MCF 10A (cell line): ENCODE measurements around the gene IGF1R. TPM values are rescaled to one million over a fixed set of nuclear protein-coding genes. Genes with fewer than 3 reads are reported as not detected.
A peak's percentile ranks its signal among the peaks of the same experiment; 100 is the strongest.

ENCODE experiments used
- BruUV-seq: library from RNA; stranded (reverse); fragments of 400-500 nt; replicated peaks from 2 replicates; lab custom pipeline; 2021; lab: Mats Ljungman, UMichigan
- CTCF ChIA-PET: fragments of 300-600 bp; sonication (Branson Sonifier 250); formaldehyde crosslinking; extraction: SDS; loops from one replicate; lab custom pipeline; 2021; ENCODE audit warnings: antibody characterized with exemption, inconsistent platforms; lab: Yijun Ruan, JAX
- POLR2A ChIA-PET: fragments of 300-600, 350-650 bp; sonication (Branson Sonifier 250); formaldehyde crosslinking; extraction: SDS; loops from one replicate; lab custom pipeline; 2020; ENCODE audit warnings: antibody characterized with exemption, inconsistent platforms; lab: Yijun Ruan, JAX
- DNase-seq: peaks from one replicate; pipeline ENCODE4 v3.0.0-alpha.2; 2018; ENCODE audit not compliant: unreplicated experiment
- H3K27ac Mint-ChIP-seq: one replicate; pipeline ENCODE4 v1.8.0; 2022; ENCODE audit warnings: mild to moderate bottlenecking, low read depth, mixed read lengths; ENCODE audit not compliant: unreplicated experiment
- H3K27me3 Mint-ChIP-seq: one replicate; pipeline ENCODE4 v1.8.0; 2022; ENCODE audit warnings: mixed read lengths; ENCODE audit not compliant: insufficient read depth, unreplicated experiment
- H3K36me3 Mint-ChIP-seq: one replicate; pipeline ENCODE4 v1.8.0; 2022; ENCODE audit warnings: mild to moderate bottlenecking, moderate library complexity, mixed read lengths; ENCODE audit not compliant: insufficient read depth, unreplicated experiment
- H3K4me1 Mint-ChIP-seq: one replicate; pipeline ENCODE4 v1.8.0; 2022; ENCODE audit warnings: mixed read lengths; ENCODE audit not compliant: insufficient read depth, unreplicated experiment
- H3K4me3 Mint-ChIP-seq: one replicate; pipeline ENCODE4 v1.8.0; 2022; ENCODE audit warnings: mild to moderate bottlenecking, moderate library complexity, mixed read lengths; ENCODE audit not compliant: unreplicated experiment
- H3K9me3 Mint-ChIP-seq: one replicate; pipeline ENCODE4 v1.8.0; 2022; ENCODE audit warnings: mixed read lengths; ENCODE audit not compliant: unreplicated experiment
- intact Hi-C: fragments of 100-400 bp; cut with micrococcal nuclease; formaldehyde crosslinking; loops from 2 replicates; pipeline ENCODE4 v1.14.1; 2022
- total RNA-seq: library from RNA; stranded (reverse); gene quantifications from 2 replicates; pipeline ENCODE4 v1.2.3, GENCODE V29; 2022
- TF ChIP-seq, protein P1 (sequence below): fragments of 200-600 bp; IDR thresholded peaks from one replicate; pipeline ENCODE4 v1.8.0; 2022; ENCODE audit warnings: antibody characterized with exemption, mild to moderate bottlenecking; ENCODE audit not compliant: unreplicated experiment

Gene IGF1R
- total RNA-seq, 1 experiment from 2014 or later = 53.3 TPM

DNA sequence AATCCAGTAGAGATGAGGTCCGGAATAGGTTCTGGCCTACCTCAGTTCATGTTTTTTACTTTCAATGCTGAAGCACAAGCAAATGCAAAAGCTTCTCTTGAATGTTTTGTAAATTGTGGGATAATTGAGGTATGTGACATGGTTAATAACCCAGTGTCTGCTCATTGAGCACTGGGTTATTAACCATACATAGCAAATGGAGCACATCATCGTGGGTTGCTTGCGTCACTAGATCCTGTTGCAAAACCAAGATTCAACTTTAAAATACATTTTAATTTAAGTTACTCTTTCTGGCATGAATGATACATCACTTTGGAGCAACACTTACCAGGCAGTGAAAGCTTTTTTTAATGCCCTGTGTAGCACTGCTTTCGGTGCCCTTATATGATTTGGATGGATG, 165.6 kb downstream of the IGF1R start:
- intact Hi-C loops = no loop called here
- Mint-ChIP-seq H3K27ac (no peak overlapping the region), H3K36me3 (no peaks in the 10 kb centered on the region), H3K9me3 (no peaks in the 10 kb centered on the region), H3K27me3 (no peaks in the 10 kb centered on the region), H3K4me3 (no peak overlapping the region), H3K4me1 (peaks cover 10% of the 10 kb centered on the region)
- POLR2A ChIA-PET = no interaction called here
- DNase-seq = no peak
- TF ChIP-seq, protein P1, sequence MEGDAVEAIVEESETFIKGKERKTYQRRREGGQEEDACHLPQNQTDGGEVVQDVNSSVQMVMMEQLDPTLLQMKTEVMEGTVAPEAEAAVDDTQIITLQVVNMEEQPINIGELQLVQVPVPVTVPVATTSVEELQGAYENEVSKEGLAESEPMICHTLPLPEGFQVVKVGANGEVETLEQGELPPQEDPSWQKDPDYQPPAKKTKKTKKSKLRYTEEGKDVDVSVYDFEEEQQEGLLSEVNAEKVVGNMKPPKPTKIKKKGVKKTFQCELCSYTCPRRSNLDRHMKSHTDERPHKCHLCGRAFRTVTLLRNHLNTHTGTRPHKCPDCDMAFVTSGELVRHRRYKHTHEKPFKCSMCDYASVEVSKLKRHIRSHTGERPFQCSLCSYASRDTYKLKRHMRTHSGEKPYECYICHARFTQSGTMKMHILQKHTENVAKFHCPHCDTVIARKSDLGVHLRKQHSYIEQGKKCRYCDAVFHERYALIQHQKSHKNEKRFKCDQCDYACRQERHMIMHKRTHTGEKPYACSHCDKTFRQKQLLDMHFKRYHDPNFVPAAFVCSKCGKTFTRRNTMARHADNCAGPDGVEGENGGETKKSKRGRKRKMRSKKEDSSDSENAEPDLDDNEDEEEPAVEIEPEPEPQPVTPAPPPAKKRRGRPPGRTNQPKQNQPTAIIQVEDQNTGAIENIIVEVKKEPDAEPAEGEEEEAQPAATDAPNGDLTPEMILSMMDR = no peak
- CTCF ChIA-PET = no interaction called here
- no TSS peak for BruUV-seq

DNA sequence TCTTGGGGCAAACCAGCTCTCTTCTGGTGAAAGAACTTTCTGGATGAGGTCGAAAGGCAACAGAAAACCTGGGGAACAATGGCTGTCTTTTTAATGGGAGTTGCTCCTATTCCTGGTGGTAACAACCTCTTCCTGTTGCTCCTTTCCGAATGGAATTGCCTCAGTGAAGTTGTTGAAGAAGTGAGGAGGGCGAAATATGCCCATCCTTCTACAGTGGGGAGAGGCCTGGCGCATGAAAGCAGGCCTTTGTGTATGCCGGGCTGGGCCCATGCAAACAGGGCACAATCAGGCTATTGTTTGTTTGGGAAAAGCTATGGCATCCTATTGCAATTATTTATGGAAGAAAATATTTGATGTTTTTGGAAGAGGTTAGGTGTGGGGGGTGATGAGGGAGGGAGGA, 166.9 kb downstream of the IGF1R start:
- intact Hi-C loops = no loop called here
- no peak overlapping the region for H3K27ac Mint-ChIP-seq
- no peaks in the 10 kb centered on the region for H3K27me3 Mint-ChIP-seq
- peaks cover 10% of the 10 kb centered on the region for H3K4me1 Mint-ChIP-seq
- ChIA-PET POLR2A (no interaction called here), CTCF (no interaction called here)
- H3K4me3 Mint-ChIP-seq = no peak overlapping the region
- BruUV-seq = no TSS peak
- no peaks in the 10 kb centered on the region for H3K9me3 Mint-ChIP-seq
- TF ChIP-seq, protein P1 = no peak
- DNase-seq = no peak
- H3K36me3 Mint-ChIP-seq = no peaks in the 10 kb centered on the region

DNA sequence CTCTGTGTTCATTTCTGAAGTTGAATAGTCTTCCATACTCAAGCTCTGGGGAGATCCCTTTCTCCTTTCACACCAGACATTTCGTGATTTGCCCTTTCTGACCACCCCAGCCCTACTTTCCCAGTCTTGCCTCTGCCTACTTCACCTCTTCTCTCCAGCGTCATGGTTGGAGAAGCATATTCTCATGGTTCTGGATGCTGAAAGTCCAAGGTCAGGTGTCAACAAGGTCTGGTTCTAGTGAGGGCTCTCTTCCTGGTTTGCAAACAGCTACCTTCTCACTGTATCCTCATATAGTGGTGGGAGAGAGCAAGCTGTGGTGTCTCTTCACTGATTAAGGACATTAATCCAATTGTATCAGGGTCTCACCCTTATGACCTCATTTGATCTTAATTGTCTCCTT, 169.4 kb downstream of the IGF1R start:
- POLR2A ChIA-PET = interaction anchor here (0.6 kb wide), 1 partner anchor 56 kb away, joined by 3 read pairs; no protein-coding TSS in a partner anchor
- H3K27ac Mint-ChIP-seq = no peak overlapping the region

DNA sequence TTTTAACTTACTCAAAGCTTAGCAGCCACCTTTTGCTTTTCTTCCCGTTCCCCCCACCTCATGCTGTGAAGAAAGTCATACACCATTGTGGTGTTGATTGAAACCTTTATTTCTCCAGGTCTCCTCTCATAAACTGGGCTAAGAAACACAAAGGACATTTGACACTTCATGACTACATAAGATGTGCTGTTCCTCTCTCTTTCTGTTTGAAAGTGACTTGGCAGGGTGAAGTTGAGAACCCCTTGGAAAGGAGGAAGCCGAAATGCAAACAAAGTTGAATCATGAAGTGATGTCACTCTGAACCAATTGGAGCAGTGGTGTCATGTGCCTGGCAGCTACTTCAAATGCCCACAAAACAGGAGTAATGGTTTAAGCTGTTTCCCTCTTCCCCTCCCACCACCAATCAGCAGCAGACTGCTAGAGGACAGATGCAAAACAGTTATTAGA, 174.7 kb downstream of the IGF1R start:
- POLR2A ChIA-PET = interaction anchor here (0.6 to 0.7 kb wide), 2 partner anchors 35 to 108 kb away, joined by 3 read pairs; no protein-coding TSS in a partner anchor
- DNase-seq = peak; percentile 28
- H3K36me3 Mint-ChIP-seq = peaks cover 7% of the 10 kb centered on the region
- no peak overlapping the region for H3K27ac Mint-ChIP-seq
- no peaks in the 10 kb centered on the region for H3K27me3 Mint-ChIP-seq
- CTCF ChIA-PET = no interaction called here
- no peak overlapping the region for H3K4me3 Mint-ChIP-seq
- peaks cover 8% of the 10 kb centered on the region for H3K4me1 Mint-ChIP-seq
- TF ChIP-seq, protein P1 = no peak
- BruUV-seq = no TSS peak
- H3K9me3 Mint-ChIP-seq = no peaks in the 10 kb centered on the region
- intact Hi-C loops = no loop called here

More for the DNA sequence above, 169.4 kb downstream of the IGF1R start:
- Mint-ChIP-seq H3K9me3 (no peaks in the 10 kb centered on the region), H3K27me3 (no peaks in the 10 kb centered on the region), H3K4me3 (no peak overlapping the region), H3K36me3 (no peaks in the 10 kb centered on the region), H3K4me1 (peaks cover 10% of the 10 kb centered on the region)
- TF ChIP-seq, protein P1 = no peak
- no TSS peak for BruUV-seq
- DNase-seq = no peak
- CTCF ChIA-PET = interaction anchor here (1.0 kb wide), 1 partner anchor 14 kb away, joined by 3 read pairs; no protein-coding TSS in a partner anchor
- intact Hi-C loops = no loop called here
